ENCODE data around the gene ORAI3. TPM values are rescaled to one million over a fixed set of nuclear protein-coding genes. Genes with fewer than 3 reads are reported as not detected.

ORAI3 gene
- total and polyA plus RNA-seq, 2 of the 13 experiments (the other 11 are each of a cell fraction or from before 2014, with no cell fraction given), result 11.4 to 32.0 TPM

DNA sequence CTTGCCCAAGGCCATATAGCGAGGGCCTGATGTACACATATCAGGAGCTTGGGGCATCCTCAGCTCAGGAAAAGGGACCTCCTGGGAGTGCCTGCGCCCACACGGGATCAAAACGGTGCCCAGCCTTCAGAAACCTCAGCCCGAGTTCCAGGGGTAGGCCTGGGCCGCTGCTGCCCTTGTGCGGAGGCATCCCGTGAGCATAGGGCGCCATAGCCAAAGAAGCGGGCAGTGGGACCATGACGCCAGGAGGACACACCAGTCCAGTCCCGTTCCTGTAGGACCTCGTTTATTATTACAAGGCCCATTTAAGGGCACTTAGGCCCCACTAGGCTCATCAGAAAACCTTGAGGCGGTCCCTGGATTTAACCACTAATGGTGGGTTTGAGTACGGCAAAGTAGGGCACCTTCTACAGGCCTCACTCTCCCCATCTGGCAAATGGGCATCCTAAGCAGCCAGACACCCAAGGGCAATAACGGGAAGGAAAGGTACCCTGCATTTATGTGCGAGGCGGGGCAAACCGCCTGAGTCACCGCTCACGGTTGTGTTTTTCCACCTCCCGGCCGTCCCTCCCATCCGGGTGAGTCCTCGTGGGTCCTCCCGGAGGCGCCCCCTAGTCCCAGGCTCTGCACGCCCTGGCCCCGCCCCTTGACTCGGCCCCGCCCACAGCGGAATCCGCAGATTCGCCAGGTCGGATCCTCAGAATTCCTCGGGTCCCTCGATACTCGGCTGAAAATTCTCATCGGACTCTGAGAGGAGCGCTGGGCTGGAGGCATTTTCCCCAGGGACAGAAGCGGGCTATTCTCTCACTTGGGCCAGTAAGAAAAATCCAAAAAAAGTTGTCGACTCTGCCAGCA is 8.0 kb downstream of the ORAI3 start (continued):
- TF ChIP-seq, protein P1, sequence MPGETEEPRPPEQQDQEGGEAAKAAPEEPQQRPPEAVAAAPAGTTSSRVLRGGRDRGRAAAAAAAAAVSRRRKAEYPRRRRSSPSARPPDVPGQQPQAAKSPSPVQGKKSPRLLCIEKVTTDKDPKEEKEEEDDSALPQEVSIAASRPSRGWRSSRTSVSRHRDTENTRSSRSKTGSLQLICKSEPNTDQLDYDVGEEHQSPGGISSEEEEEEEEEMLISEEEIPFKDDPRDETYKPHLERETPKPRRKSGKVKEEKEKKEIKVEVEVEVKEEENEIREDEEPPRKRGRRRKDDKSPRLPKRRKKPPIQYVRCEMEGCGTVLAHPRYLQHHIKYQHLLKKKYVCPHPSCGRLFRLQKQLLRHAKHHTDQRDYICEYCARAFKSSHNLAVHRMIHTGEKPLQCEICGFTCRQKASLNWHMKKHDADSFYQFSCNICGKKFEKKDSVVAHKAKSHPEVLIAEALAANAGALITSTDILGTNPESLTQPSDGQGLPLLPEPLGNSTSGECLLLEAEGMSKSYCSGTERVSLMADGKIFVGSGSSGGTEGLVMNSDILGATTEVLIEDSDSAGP (CRISPR knock-in tag; IDR thresholded peaks at IDR 0.05; ENCODE audit: borderline replicate concordance), result no peak; the same call in 1 of the 2 replicates
- no peak for TF ChIP-seq SMYD3 (CRISPR knock-in tag; IDR thresholded peaks at IDR 0.05)
- TF ChIP-seq MXD4 (CRISPR knock-in tag; IDR thresholded peaks at IDR 0.05), result no peak; the same call in 1 of the 2 replicates
- TF ChIP-seq KDM5B (CRISPR knock-in tag; IDR thresholded peaks at IDR 0.05; ENCODE audit: borderline replicate concordance), result no peak; the same call in 1 of the 2 replicates
- no peak for TF ChIP-seq RORA (CRISPR knock-in tag; IDR thresholded peaks at IDR 0.05)
- TF ChIP-seq, protein P2, sequence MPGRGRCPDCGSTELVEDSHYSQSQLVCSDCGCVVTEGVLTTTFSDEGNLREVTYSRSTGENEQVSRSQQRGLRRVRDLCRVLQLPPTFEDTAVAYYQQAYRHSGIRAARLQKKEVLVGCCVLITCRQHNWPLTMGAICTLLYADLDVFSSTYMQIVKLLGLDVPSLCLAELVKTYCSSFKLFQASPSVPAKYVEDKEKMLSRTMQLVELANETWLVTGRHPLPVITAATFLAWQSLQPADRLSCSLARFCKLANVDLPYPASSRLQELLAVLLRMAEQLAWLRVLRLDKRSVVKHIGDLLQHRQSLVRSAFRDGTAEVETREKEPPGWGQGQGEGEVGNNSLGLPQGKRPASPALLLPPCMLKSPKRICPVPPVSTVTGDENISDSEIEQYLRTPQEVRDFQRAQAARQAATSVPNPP (CRISPR knock-in tag; IDR thresholded peaks at IDR 0.05), result no peak
- TF ChIP-seq ARNT (IDR thresholded peaks at IDR 0.05), result no peak
- TF ChIP-seq, protein P3, sequence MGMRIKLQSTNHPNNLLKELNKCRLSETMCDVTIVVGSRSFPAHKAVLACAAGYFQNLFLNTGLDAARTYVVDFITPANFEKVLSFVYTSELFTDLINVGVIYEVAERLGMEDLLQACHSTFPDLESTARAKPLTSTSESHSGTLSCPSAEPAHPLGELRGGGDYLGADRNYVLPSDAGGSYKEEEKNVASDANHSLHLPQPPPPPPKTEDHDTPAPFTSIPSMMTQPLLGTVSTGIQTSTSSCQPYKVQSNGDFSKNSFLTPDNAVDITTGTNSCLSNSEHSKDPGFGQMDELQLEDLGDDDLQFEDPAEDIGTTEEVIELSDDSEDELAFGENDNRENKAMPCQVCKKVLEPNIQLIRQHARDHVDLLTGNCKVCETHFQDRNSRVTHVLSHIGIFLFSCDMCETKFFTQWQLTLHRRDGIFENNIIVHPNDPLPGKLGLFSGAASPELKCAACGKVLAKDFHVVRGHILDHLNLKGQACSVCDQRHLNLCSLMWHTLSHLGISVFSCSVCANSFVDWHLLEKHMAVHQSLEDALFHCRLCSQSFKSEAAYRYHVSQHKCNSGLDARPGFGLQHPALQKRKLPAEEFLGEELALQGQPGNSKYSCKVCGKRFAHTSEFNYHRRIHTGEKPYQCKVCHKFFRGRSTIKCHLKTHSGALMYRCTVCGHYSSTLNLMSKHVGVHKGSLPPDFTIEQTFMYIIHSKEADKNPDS (CRISPR knock-in tag; IDR thresholded peaks at IDR 0.05), result no peak
- TF ChIP-seq, protein P4, sequence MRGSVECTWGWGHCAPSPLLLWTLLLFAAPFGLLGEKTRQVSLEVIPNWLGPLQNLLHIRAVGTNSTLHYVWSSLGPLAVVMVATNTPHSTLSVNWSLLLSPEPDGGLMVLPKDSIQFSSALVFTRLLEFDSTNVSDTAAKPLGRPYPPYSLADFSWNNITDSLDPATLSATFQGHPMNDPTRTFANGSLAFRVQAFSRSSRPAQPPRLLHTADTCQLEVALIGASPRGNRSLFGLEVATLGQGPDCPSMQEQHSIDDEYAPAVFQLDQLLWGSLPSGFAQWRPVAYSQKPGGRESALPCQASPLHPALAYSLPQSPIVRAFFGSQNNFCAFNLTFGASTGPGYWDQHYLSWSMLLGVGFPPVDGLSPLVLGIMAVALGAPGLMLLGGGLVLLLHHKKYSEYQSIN (CRISPR knock-in tag; IDR thresholded peaks at IDR 0.05; ENCODE audit: borderline replicate concordance), result no peak
- TF ChIP-seq ZZZ3 (CRISPR knock-in tag; IDR thresholded peaks at IDR 0.05; ENCODE audit: borderline replicate concordance), result 0 out of 2 replicates have a peak, but pooled peaks have one; percentile 19
- TF ChIP-seq, protein P5, sequence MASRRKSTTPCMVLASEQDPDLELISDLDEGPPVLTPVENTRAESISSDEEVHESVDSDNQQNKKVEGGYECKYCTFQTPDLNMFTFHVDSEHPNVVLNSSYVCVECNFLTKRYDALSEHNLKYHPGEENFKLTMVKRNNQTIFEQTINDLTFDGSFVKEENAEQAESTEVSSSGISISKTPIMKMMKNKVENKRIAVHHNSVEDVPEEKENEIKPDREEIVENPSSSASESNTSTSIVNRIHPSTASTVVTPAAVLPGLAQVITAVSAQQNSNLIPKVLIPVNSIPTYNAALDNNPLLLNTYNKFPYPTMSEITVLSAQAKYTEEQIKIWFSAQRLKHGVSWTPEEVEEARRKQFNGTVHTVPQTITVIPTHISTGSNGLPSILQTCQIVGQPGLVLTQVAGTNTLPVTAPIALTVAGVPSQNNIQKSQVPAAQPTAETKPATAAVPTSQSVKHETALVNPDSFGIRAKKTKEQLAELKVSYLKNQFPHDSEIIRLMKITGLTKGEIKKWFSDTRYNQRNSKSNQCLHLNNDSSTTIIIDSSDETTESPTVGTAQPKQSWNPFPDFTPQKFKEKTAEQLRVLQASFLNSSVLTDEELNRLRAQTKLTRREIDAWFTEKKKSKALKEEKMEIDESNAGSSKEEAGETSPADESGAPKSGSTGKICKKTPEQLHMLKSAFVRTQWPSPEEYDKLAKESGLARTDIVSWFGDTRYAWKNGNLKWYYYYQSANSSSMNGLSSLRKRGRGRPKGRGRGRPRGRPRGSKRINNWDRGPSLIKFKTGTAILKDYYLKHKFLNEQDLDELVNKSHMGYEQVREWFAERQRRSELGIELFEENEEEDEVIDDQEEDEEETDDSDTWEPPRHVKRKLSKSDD (CRISPR knock-in tag; IDR thresholded peaks at IDR 0.05; ENCODE audit: low read depth), result no peak
- TF ChIP-seq, protein P6, sequence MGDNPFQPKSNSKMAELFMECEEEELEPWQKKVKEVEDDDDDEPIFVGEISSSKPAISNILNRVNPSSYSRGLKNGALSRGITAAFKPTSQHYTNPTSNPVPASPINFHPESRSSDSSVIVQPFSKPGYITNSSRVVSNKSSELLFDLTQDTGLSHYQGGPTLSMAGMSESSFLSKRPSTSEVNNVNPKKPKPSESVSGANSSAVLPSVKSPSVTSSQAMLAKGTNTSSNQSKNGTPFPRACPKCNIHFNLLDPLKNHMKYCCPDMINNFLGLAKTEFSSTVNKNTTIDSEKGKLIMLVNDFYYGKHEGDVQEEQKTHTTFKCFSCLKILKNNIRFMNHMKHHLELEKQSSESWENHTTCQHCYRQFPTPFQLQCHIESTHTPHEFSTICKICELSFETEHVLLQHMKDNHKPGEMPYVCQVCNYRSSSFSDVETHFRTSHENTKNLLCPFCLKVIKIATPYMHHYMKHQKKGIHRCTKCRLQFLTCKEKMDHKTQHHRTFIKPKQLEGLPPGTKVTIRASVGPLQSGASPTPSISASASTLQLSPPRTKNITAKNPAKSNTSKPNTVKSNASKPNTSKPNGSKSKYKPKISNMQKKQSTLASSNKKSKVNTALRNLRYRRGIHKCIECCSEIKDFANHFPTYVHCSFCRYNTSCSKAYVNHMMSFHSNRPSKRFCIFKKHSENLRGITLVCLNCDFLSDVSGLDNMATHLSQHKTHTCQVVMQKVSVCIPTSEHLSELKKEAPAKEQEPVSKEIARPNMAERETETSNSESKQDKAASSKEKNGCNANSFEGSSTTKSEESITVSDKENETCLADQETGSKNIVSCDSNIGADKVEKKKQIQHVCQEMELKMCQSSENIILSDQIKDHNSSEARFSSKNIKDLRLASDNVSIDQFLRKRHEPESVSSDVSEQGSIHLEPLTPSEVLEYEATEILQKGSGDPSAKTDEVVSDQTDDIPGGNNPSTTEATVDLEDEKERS (CRISPR knock-in tag; IDR thresholded peaks at IDR 0.05), result no peak; the same call in 1 of the 2 replicates
- no peak for TF ChIP-seq NR1H2 (CRISPR knock-in tag; IDR thresholded peaks at IDR 0.05; ENCODE audit: borderline replicate concordance, low read depth)
- peak; percentile 7 for TF ChIP-seq NRL (CRISPR knock-in tag; IDR thresholded peaks at IDR 0.05; ENCODE audit: borderline replicate concordance)
- TF ChIP-seq ZNF484 (CRISPR knock-in tag; IDR thresholded peaks at IDR 0.05; ENCODE audit: borderline replicate concordance, low read depth), result no peak
